ENCODE results near the gene RPA3.
"Not testable (repeated sequence)": the region's sequence is repeated elsewhere in the genome, so short reads cannot be mapped to it uniquely, and the experiment has no call there.

Gene RPA3

DNA sequence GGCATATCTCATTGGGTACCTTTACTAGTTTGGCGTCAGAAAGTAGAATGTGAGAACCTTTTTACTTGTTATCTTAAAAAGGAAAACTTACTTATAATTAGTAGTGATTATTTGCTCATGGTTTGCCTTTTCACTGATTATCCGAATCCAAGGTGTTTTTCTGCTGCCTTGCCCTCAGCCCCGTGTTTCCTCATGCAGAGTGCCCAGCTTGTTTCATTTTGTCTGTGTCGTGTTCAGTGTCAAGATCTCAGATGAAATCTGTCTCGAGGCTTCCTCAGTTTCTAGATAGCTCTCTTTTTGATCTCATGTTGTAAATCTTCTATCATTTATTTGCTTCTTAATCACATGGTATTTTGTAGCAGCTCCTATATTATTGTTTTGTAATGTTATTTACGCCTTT is 30.1 kb downstream of the RPA3 start:
- no peak for DNase-seq

GRCh38 chr7:7687800-7688199 is 30.6 kb downstream of the RPA3 start:
- DNase-seq = no peak

- no peak for DNase-seq
Observed at GRCh38 chr7:7686811-7687508, 31.4 kb downstream of the RPA3 start.

- no peak for DNase-seq
Observed at GRCh38 chr7:7682861-7683260, 35.5 kb downstream of the RPA3 start.

GRCh38 chr7:7681936-7682329 is 36.5 kb downstream of the RPA3 start:
- DNase-seq = no peak

GRCh38 chr7:7681191-7681935 is 37.0 kb downstream of the RPA3 start:
- peak in 1 of 2 donors; percentile 50 for DNase-seq

DNA sequence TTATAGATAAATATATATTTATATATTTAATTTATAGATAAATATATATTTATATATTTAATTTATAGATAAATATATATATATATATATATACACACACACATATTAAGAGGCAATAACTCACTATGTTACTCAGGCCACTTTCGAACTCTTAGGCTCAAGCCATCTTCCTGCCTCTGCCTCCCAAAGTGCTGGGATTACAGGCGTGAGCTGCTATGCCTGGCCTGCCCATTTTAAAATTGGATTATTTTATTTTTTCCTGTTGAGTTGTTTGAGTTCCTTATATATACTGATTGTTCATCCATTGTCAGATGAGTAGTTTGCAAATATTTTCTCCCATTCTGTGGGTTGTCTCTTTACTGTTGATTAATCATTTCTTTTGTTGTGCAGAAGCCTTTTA is 38.8 kb downstream of the RPA3 start:
- DNase-seq = not testable (repeated sequence)

DNA sequence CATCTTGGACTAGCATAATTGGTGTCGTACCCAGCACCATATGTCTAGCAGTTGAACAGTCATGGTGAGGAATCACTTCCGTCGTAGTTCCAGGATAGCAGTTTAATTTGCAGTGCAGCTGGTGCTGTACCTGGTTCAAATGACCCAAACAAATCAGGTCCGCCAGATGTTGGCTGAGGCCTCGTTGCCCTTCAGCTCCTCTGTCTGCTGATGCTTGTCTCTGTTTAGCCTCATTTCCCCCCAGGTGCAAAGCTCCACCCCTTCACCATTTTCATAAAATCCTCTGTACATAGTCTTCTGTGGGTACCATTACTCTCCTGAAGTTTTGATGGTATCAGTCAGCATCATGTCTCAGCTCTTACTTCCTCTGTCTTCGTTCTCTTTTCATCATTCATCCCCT is 42.7 kb downstream of the RPA3 start:
- no peak for DNase-seq

DNA sequence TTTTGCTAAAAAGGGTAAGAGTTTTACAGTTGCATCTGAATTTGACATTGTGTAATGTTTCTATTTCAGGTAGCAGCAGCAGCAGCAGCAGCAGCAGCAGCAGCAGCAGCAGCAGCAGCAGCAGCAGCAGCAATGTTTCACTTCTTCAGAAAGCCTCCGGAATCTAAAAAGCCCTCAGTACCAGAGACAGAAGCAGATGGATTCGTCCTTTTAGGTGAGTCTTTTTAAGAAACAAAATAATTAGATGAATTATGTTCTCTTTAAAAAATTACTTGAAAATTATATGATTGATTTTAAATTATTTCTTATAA is 45.2 kb downstream of the RPA3 start:
- DNase-seq = no peak

DNA sequence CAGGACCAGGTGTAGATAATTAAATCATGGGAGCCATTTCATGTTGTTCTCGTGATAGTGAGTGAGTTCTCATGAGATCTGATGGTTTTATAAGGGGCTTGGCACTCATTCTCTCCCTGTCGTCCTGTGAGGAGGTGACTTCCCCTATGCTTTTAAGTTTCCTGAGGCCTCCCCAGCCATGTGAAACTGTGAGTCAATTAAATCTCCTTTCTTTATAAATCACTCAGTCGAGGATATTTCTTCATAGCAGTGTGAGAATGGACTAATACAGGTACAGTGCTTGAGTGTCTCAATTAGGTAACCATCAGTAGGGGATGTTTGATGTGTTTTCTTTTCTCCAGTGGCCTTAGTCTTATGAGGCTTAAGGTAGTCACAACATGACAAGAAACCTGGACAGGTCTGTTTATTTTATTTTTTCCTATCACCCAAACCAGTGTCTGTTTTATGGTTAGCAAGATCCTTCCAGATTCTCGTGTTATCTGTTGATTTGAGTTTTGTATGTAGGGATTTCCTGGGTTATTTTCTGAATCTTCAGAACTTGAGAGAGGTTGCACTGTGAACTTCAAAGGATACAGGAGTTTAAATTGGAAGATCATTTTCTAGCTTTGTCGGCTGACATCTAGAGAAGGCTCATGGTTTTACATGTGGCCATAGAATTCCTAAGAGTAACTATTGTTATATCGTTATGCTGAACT is 45.7 kb downstream of the RPA3 start:
- DNase-seq = no peak

- DNase-seq = no peak
Observed at GRCh38 chr7:7671361-7671760, 47.0 kb downstream of the RPA3 start.

GRCh38 chr7:7670490-7670889 is 47.9 kb downstream of the RPA3 start:
- no peak for DNase-seq

DNA sequence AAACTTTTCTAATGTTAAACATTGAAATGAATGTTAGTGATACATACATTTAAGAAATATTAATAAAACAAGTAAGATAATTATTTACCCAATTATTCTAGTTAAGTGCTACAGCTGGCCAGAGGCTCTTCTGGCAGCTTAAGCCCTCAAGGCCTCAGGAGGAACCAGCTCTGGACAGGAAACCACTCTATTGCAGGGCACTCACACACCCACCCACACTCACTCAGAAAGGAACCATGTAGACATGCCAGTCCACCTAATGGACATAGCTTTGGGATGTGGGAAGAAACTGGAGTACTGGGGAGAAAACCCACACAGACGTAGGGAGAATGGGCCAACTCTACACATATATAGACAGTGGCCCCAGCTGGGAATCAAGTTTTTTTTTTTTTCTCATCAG is 49.7 kb downstream of the RPA3 start:
- DNase-seq = no peak

DNA sequence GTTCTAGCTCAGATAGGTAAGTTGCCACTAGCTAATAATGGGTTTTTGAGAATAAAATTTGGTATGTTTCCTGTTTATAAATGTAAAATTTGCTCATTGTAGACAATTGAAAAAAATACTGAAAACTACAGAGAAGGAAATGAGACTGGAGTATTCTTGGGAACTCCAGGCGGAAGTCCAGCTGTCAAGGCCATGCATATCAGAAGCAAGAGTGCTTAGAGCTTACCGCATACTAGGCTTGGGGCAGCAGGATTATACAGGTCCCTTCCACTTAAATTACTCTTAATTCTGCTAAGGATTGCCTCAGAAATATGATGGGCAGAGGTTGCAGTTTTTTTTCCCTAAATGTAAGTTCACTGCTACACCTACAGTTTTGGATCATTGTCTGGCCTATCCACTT is 51.2 kb downstream of the RPA3 start:
- DNase-seq = no peak

DNA sequence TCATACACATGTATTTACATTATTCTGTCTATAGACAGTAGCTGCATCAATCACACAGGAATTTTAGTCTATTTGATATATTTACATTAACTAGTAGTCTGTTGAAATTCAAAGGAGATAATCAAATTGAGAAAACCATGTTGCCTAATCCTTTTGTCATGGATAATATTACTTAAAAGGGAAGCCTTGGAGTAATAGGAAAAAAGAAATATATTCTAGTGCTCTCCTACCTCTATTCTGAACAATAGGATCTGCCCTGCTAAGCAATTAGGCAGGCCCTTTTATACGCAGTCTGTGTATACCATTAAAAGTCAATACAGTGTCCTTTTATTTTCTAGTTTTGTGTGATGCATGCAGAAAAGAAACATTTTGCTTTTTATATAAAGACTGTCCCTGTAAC is 53.4 kb downstream of the RPA3 start:
- DNase-seq = no peak

DNA sequence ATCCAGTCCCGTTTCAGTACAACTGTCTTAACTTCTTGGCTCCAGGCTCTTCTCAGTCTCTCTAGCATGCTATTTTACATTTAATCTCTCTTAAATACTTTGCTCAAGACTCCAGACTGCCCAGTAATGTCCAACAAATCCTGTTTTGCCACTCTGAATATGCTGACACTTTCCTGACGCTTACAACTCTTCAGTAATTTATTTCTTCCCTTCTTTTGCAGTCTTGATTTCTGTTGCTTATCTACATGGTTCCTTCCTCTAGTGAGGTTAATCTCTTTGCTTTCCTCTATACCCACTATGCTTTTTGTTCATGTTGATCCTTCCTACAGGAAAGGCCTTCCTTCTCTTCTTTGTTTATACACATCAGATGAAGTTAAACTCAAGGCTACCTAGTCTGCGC is 54.1 kb downstream of the RPA3 start:
- DNase-seq = no peak

- no peak for DNase-seq
Observed at GRCh38 chr7:7662527-7662926, 55.9 kb downstream of the RPA3 start.

GRCh38 chr7:7656459-7656858 is 61.9 kb downstream of the RPA3 start:
- DNase-seq = not testable (repeated sequence)

- no peak for DNase-seq
Observed at GRCh38 chr7:7654964-7655715, 63.3 kb downstream of the RPA3 start.

DNA sequence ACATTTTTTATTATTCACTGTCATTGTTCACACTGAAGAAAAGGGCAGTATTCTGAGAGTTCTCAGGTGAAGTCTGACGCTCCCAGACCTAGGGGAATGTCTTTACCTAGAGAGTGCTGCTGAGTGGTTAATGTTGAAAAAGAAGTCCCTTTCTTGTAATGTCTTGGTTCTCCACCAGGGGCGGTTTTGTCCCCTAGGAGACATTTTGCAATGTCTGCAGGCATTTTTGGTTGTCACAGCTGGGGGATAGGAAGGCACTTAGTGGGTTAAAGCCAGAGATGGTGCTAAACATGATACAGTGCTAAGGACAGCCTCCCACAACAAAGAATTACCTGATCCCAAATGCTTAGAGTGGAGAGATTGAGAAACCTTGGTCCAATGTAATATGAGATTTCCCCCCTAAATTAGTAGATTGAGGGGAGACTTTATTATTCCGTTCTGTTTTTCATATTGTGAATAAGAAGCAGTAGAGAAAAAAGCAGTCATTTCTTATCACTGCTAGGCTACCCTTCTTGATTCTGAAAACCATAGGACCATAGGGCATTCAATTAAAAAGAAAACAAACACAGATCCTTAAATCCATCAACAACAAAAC is 64.7 kb downstream of the RPA3 start:
- peak in 1 of 2 donors; percentile 18 for DNase-seq

- DNase-seq = no peak
Observed at GRCh38 chr7:7652798-7653540, 65.4 kb downstream of the RPA3 start.

GRCh38 chr7:7651479-7651878 is 66.9 kb downstream of the RPA3 start:
- no peak for DNase-seq
